HTR-8/SVneo (cell line): ENCODE results near the gene PC.

Experiments used
- DNase-seq: peaks from one replicate; pipeline ENCODE4 v3.0.0; 2011; ENCODE audit warnings: low spot score, mixed read lengths; ENCODE audit not compliant: insufficient read length
- FAIRE-seq: peaks from 2 replicates; lab custom pipeline; 2011; peaks lifted over from hg19 to GRCh38; lab: Jason Lieb, UNC

PC gene

GRCh38 chr11:66914505-66914904 lies 43.7 kb downstream of the PC start:
- DNase-seq: no peak
- FAIRE-seq: no peak

- FAIRE-seq: no peak
Observed at GRCh38 chr11:66912911-66913310, 45.3 kb downstream of the PC start.

GRCh38 chr11:66912361-66912760 lies 45.8 kb downstream of the PC start:
- no peak for DNase-seq
- FAIRE-seq: no peak

More at GRCh38 chr11:66912911-66913310, 45.3 kb downstream of the PC start:
- DNase-seq: no peak

- no peak for FAIRE-seq
- DNase-seq: no peak
Observed at GRCh38 chr11:66910669-66911068, 47.5 kb downstream of the PC start.

- FAIRE-seq (no peak), DNase-seq (no peak)
Observed at GRCh38 chr11:66910016-66910415, 48.2 kb downstream of the PC start.

GRCh38 chr11:66909181-66909580 lies 49.0 kb downstream of the PC start:
- FAIRE-seq (no peak), DNase-seq (no peak)

- FAIRE-seq: no peak
- DNase-seq: no peak
Observed at GRCh38 chr11:66907751-66908630, 50.2 kb downstream of the PC start.

- FAIRE-seq (no peak), DNase-seq (no peak)
Observed at GRCh38 chr11:66906061-66906733, 52.0 kb downstream of the PC start.

GRCh38 chr11:66905631-66906030 lies 52.6 kb downstream of the PC start:
- FAIRE-seq (no peak), DNase-seq (no peak)

- FAIRE-seq (no peak), DNase-seq (no peak)
Observed at GRCh38 chr11:66904981-66905521, 53.1 kb downstream of the PC start.

GRCh38 chr11:66904561-66904960 lies 53.6 kb downstream of the PC start:
- FAIRE-seq (no peak), DNase-seq (no peak)

GRCh38 chr11:66904055-66904454 lies 54.1 kb downstream of the PC start:
- FAIRE-seq: no peak
- DNase-seq: no peak

- FAIRE-seq (no peak), DNase-seq (no peak)
Observed at GRCh38 chr11:66902486-66903177, 55.6 kb downstream of the PC start.

GRCh38 chr11:66901964-66902390 lies 56.2 kb downstream of the PC start:
- FAIRE-seq (no peak), DNase-seq (no peak)

GRCh38 chr11:66894141-66894540 lies 64.0 kb downstream of the PC start:
- DNase-seq (no peak), FAIRE-seq (no peak)

GRCh38 chr11:66892911-66893310 lies 65.3 kb downstream of the PC start:
- no peak for FAIRE-seq

GRCh38 chr11:66891851-66892660 lies 66.1 kb downstream of the PC start:
- DNase-seq: peak; percentile 86
- FAIRE-seq: peak; percentile 69

More at GRCh38 chr11:66892911-66893310, 65.3 kb downstream of the PC start:
- no peak for DNase-seq

GRCh38 chr11:66889960-66890359 lies 68.2 kb downstream of the PC start:
- FAIRE-seq (no peak), DNase-seq (no peak)

GRCh38 chr11:66888282-66888681 lies 69.9 kb downstream of the PC start:
- no peak for DNase-seq
- FAIRE-seq: no peak

- DNase-seq: no peak
- FAIRE-seq: no peak
Observed at GRCh38 chr11:66887526-66887925, 70.7 kb downstream of the PC start.
